Epithelial cell of esophagus (primary cell): ENCODE data around the gene MAN1C1.

Experiments
- DNase-seq: peaks from one replicate; pipeline ENCODE4 v3.0.0; 2010; ENCODE audit warnings: low read depth
- H3K4me3 ChIP-seq: 2 replicates; pipeline ENCODE4 v1.5.1; 2011; ENCODE audit warnings: mild to moderate bottlenecking, low read length, control low read depth
- TF ChIP-seq, protein P1 (sequence below): IDR thresholded peaks from 2 replicates; pipeline ENCODE4 v1.5.1; 2011; ENCODE audit warnings: low read depth, mild to moderate bottlenecking, low read length, control low read depth, inconsistent platforms; ENCODE audit not compliant: insufficient read depth; ENCODE audit errors: missing control alignments

MAN1C1 gene

DNA sequence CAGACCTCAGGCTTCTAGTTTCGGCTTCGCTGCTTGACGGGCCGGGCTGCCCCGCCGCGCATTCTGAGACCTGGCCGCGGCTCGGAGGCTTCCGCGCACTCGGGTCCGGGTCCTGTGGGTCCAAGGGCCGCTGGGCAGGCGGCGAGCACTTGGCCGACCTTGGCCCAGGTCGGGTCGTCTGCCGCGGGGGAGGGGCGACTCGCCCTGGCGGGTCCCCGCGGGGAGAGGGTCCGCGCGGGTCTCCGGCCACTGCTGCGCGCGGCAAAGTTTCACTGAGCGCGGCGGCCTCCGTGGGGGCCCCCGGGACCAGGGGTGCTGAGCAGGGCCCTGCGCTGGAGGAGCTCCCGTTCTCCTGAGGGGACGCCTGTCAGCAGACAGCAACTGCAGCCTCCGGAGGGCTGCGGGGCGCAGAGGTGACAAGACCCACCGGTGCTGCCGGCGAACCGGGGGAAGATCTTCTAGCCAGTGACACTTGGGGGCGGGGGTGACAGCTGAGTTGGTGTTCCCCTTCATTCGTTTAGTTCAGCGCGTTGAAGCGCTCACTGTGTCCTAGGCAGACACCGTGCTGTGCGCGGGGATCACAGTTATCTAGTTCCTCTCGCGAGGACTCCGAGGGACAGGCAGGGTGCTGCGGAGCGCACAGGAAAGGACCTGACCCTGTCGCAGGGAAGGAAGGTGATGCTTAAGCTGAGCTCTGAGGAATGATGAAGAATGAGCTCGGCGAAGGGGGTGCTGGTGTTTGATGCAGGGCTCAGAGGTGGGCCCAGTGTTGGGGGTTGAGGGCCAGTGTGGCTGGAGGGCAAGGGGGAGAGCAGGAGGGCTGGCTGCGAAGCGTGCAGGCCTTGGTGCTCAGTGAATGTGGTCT, 203.9 kb downstream of the MAN1C1 start:
- peak overlapping the region; percentile 84 for H3K4me3 ChIP-seq
- TF ChIP-seq, protein P1, sequence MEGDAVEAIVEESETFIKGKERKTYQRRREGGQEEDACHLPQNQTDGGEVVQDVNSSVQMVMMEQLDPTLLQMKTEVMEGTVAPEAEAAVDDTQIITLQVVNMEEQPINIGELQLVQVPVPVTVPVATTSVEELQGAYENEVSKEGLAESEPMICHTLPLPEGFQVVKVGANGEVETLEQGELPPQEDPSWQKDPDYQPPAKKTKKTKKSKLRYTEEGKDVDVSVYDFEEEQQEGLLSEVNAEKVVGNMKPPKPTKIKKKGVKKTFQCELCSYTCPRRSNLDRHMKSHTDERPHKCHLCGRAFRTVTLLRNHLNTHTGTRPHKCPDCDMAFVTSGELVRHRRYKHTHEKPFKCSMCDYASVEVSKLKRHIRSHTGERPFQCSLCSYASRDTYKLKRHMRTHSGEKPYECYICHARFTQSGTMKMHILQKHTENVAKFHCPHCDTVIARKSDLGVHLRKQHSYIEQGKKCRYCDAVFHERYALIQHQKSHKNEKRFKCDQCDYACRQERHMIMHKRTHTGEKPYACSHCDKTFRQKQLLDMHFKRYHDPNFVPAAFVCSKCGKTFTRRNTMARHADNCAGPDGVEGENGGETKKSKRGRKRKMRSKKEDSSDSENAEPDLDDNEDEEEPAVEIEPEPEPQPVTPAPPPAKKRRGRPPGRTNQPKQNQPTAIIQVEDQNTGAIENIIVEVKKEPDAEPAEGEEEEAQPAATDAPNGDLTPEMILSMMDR, result no peak
- peak; percentile 81 for DNase-seq

GRCh38 chr1:25821112-25821476, 204.5 kb downstream of the MAN1C1 start:
- no peak for DNase-seq
- peak overlapping the region; percentile 84 for H3K4me3 ChIP-seq
- TF ChIP-seq, protein P1, result no peak

GRCh38 chr1:25821630-25822091, 205.1 kb downstream of the MAN1C1 start:
- TF ChIP-seq, protein P1, result no peak
- no peak for DNase-seq
- peak overlapping the region; percentile 84 for H3K4me3 ChIP-seq

DNA sequence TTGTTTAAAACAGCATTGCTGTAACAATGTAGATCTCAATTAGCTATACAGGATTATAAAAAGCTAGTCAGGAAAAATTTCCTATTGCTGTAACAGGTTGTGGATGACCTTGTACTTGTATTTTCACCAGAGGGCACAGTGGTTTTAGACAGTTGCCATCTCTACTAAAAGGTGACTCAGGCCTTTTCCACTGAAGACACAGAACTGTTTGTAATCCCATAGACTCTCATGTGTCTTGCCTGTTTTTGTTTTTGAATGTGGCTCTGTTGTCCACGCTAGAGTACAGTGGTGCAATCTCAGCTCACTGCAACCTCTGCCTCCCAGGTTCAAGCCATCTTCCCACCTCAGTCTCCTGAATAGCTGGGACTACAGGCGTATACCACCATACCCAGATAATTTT, 209.0 kb downstream of the MAN1C1 start:
- DNase-seq, result no peak
- no peak overlapping the region for H3K4me3 ChIP-seq
- TF ChIP-seq, protein P1, result no peak

- TF ChIP-seq, protein P1, result no peak
- no peak for DNase-seq
- no peak overlapping the region for H3K4me3 ChIP-seq
These were observed 210.0 kb downstream of the MAN1C1 start for GRCh38 chr1:25826571-25826970.

- DNase-seq, result no peak
- H3K4me3 ChIP-seq, result no peak overlapping the region
- TF ChIP-seq, protein P1, result no peak
These were observed 211.9 kb downstream of the MAN1C1 start for GRCh38 chr1:25828491-25828890.

- TF ChIP-seq, protein P1, result no peak
- H3K4me3 ChIP-seq, result no peak overlapping the region
- DNase-seq, result no peak
These were observed 212.5 kb downstream of the MAN1C1 start for GRCh38 chr1:25829046-25829445.
